NCI-H526 treated with DMSO at 0.1 percent for 48 hours (cell line): ENCODE results near the gene SETD5.
"Not testable (repeated sequence)": the region's sequence is repeated elsewhere in the genome, so short reads cannot be mapped to it uniquely, and the experiment has no call there.

Source experiments
- DNase-seq: peaks from one replicate; lab custom pipeline; 2025; lab: John Stamatoyannopoulos, UW

Gene SETD5

DNA sequence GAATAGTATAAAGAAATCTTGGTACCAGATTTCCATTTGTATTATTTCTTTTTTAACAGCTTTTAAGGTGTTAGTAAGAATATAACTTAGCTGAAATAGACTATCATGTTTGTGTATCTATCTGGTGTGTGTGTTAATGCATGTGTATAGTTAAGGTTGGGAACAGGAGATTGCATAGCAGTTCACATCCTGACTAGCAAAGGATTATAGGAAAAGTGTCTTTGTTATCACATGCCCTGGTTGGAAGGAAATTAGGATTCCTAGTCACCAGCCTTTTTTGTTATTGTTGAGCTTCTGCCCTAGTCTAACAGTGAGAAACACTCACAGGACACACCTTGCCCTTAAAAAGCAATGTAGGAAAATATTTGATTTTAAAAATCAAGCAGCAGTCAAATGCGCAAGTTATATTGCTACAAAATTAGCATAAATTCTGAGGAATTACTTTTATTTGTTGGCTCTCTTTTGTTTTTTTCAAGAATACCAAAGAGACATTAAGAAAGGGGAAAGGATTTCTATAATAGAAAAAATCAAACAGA is 58.2 kb downstream of the SETD5 start:
- no peak for DNase-seq

DNA sequence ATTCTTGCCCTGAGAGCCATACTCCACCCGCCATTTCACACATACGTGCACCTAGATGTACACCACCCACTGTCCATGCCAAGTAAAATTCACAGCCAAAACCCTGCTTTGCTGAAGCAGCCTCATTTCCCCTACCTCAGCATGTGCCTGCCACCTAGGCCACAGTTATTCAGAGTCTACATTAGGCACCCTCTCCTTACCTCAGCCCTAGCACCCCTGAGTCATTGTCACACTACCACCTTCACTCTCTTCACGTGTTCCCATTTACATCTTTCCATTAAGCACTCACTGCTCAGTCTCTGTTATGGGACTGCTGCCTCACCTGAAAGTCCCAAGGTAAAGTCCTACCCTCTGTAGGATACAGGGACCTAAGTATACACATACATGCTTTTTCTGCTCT is 70.0 kb downstream of the SETD5 start:
- no peak for DNase-seq

DNA sequence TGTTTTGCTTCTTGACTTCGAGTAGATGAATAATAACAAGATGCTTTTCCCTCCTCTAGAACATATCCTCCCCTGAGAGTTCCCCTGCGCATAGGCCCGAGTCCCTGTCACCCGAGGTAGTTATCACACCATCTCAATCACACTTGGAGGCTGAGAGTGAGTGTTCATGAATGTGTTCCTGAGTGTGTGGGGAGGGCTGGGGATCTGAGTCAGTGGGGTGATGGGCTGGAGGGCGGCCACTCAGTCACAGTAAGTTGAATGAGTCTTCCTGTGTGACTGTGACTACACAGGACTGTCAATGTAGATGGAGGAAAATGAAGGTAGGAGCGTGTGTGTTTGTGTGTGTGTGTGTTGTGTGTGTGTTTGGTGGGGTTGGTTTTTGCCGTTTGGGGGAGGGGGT is 71.0 kb downstream of the SETD5 start:
- no peak for DNase-seq

DNA sequence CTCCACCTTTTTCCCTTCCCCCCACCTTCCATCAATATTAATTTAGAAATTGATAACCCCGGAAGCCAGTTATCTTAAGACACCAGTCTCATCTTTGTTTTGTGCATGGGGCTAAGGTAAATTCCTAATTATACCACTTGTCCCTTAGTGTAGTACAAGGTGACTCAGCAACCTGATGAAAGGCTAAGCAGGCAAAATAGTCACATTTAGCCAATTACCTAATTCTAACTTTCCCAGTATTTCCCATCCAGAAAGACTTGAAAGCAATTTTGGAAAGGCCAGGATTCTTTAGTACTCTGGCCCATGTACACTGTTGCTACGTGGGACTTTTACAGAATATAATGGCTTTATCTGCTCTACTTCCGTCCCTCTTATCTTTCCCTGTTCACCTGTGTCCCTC is 72.6 kb downstream of the SETD5 start:
- DNase-seq, result no peak

DNA sequence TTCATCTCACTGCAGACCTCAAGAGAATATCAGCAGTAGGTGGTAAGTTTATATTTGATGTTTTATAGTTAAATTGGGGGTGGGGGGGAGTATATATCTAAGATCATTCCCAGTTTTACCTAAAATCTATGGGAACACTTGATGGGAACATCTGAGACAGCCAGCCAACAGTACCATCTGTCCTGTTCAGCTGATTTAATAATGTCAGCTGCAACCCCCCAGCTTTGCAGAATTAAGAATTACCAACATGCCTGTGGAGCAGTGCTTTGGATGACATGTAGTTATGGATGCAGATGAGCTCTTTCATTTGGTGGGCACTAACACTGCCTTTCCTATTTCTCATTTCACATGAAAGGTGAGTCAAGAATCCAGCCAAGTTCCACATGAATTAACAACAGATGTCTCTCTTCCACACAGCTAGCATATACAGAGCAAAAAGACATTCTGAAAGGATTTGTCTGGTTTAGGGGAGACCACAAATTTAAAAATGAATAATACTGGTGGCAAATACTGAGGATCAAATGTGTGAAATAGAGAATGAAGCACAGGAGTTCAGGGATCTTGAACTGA is 76.2 kb downstream of the SETD5 start:
- no peak for DNase-seq

DNA sequence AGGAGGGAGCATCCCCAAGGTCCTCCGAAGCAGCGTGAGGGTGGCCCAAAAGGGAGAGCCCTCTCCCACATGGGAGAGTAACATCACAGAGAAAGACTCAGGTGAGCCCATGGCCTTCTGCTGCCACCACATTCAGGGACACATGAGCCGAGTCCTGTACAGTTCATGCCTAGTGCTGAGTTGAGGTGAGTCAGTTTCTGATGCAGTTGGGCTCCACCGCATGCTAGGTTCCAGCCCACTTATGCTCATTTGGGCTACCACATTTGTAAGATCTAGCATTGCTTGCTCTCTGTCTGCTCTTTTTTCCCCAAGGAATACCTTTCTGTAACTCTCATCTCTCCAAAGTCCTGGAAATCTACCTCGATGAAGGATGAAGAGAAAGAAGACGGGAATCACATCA is 77.1 kb downstream of the SETD5 start:
- no peak for DNase-seq

DNA sequence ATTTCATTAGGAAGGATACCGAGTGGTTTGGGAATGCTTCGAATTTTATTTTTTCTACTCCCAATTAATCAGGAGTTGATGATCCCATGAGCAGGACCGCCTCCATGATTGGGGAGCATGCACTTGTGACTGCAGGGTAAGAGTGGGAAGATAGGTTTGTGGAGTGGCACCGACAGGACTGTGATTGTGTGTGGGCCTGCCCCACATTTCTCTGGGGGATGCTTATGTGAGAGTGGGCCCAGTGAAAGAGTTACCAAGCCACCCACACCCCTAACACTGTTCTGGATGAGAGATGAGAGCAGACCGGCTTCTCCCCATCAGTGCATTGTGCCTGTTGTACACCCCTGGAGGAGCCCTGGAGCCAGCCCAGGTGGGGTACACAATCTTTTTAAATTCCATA is 79.5 kb downstream of the SETD5 start:
- DNase-seq, result no peak

DNA sequence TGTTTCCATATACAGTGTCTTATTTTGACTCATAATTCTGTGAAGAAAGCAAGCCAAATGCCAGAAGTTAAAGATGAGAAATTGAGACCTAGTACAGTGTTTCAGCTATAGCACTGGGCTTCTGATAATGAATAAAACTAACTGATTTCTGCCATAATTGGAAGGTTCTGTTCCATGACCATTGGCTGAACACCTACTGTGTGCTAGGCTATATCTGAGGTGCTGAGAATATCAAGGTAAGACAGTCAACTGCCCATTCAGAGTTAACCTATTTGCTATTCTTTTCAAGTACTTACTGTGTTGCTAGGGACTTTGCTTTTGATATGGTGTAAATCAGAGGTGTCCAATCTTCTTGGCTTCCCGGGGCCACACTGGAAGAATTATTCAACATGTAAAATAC is 82.8 kb downstream of the SETD5 start:
- DNase-seq, result no peak

DNA sequence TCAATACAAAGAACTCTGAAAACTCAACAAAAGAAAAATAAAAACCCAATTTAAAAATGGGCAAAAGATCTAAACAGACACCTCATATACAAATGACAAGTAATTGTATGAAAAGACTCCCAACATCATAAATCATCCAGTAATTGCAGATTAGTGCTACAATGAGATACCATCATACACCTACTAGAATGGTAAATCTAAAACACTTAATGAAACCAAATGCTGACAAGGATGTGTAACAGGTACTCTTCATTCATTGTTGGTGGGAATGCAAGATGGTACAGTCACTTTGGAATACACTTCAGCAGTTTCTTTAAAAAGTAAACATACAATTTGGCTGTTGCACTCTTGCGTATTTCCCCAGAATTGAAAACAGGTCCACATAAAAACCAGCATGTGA is 87.8 kb downstream of the SETD5 start:
- no peak for DNase-seq

DNA sequence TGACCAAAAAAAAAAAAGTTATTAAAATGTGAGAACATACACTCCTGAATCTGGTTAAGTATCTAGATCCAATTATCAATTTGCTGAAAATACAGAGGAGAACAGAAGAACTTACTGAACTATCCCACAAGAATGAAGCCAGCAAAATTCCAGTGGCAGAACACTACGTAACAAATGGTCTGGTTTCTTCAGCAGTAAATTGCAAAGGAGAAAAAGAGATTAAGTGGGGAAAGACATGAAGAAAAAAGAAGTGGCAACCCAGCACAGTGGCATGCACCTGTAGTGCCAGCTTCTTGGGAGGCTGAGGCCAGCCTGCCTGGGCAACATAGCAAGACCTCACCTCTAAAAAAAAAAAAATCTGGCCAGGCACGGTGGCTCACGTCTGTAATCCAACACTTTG is 94.1 kb downstream of the SETD5 start:
- DNase-seq, result no peak

DNA sequence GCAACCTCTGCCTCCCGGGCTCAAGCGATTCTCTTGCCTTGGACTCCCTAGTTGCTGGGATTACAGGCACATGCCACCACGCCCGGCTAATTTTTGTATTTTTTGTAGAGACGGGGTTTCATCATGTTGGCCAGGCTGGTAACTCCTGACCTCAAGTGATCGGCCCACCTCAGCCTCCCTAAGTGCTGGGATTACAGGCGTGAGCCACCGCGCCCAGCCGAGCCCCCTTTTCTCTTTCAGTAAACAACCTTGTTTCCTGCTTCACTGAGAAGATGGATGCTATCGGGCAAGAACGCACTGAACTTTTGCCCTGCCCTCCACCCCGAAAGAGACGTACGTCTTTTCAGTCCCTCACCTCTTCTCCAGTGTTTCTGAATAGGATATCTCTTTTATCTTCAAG is 96.6 kb downstream of the SETD5 start:
- DNase-seq, result not testable (repeated sequence)

DNA sequence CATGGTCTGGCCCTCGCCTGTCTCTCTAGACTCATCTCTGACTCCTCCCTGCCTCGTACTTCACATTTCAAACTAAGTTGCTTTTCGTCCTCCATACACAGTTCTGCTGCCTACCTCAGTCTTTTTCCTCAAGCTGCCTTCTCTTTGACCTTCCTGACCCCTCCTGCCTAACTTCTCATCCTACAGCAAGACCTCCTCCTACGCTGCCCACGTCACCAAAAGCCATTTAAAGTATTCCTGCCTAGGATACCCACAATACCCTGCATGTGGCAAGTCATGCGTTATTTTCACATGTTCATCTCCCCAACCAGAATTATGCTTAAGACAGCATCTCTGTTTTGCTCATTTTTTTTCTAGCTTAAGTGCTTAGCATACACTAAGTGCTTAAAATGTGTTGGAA is 99.5 kb downstream of the SETD5 start:
- no peak for DNase-seq

DNA sequence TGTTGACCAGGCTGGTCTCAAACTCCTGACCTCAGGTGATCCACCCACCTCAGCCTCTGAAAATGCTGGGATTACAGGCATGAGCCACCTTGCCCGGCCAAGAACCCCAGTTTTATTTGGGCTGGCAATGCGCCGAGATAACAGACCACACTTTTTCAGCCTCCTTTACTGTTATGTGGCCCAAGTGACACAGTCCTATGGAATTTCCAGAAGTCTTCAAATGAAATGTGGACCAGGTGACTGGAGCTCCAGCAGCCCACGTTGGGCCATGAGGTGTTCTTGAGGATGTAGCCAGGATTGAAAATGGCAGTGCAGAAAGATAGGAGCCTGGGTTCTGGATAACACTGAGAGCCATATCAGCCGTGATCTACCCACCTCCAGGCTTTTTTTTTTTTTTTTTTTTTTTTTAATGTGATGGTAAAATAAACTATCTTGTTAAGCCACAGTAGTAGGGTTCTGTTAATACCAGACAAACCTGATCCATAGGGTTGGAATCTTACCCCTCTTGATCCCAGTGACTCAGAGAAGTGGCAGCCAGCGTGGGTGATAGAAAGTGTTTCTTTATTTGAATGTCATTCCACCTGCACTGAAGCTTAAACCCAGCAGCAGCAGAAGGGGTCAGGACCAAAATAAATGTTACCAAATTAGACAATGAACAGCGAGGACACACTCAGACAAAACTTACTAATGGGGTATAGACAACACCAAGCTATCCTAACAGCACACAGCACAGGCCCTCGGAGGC is 100.6 kb downstream of the SETD5 start:
- no peak for DNase-seq

DNA sequence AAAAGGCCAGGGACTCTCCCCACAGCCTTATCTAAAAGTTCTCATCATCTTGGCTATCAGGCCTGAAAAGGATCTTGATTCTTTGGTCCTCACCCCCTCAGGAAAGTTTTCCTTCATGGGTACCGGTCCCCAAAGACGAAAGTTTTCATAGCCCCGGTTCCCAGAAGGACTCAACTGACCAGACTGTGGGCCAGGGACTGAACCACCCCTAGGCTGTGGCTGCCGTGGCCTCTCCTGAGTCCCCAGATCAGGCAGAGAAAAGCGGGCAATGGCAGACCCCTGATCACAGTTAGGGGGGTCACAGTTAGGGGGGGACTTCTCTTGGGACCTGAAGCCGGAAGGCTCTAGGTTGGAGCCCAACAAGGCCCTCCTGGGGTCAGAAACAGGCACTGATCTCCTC is 101.4 kb downstream of the SETD5 start:
- no peak for DNase-seq

DNA sequence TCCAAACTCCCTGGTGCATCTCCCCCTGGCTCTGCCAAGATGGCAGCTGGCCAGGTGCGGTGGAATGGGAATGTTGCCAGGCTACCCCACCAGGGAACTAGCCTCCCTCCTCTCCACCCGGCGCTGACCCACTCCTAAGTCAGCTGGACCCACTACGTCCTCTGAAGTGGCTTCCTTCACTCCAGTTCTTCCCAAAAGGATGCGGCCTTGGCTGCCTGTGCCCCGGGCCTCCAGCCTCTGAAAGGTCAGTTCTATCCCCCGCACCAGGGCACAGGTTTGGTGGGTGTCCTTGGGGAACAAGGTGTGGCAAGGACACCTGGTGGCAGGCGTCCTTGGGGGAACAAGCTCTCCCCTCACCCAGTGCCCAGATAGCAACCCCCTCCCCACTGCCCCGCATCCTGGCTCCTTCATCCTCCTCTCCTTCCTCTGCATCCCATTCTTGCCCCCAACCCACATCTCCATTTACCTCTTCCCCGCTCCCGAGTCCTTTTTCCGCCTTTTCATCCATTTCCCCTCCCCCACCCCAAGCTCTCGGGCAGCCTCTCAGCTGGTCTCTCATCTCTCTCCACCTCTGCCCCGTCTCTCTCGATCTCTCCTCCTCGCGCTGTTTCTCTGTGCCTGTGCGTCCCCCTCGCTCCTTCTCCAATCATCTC is 102.2 kb downstream of the SETD5 start:
- DNase-seq, result no peak

DNA sequence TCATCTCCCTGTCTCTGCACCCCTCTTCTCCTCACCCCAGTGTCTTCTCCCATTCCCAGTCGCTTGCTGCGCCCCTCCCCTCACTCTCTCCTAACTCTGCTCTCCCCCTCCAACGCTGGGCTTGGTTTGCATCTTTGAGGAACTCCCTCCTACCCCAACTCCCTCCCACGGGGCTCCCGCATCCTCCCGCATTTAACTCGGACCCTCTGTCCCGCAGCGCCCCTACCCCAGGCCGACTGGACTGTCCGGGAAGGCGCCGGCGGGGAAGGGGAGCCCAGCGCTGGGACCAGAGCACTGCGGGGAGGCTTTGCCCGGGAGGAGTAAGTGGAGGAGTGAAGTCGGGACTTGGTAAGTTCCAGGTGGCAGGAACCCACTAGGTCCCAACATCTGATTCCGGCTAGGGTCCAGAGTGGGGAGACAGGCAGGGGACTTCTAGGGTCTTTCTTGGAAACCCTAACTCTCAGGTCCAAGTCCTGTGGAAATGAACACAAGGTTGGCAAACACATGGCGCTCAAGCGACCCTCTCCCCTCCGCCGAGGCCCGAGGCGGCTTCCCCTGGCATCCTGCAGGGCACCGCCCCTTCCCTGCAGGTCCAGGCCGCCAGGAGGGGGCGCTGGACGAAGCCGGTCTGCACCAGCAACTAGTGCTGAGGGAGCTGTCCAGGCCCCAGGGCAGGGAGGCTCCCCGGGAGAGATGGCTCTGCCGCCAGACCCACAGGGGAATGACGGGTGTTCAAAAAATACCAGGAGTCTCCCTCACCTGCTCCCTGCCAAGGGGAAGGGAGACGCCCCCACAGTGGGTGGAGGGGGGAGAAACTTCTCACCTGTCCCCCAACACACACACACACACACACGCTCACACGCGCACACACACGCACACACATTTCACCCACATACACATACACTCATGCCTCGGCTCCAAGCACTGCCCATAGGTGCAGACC is 103.0 kb downstream of the SETD5 start:
- DNase-seq, result peak; percentile 16

DNA sequence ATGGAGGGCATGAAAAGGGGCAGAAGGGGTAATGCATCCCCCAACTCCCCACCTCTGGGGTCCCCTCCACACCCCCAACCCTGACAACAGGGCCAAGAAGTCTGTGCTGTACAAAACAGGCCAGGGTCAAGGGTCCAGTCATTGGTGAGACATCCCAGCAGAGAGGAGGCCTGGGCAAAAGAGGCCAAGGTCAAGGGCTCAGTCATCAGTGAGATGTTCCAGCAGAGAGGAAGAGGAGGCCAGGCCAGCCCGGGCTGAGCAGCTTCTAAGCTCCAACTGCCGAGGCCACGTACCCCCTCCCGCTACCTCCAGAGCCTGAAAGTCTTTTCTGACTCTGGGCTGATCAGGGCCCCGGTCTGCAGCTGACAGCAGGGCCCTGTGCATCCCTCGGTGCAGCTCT is 103.8 kb downstream of the SETD5 start:
- no peak for DNase-seq

DNA sequence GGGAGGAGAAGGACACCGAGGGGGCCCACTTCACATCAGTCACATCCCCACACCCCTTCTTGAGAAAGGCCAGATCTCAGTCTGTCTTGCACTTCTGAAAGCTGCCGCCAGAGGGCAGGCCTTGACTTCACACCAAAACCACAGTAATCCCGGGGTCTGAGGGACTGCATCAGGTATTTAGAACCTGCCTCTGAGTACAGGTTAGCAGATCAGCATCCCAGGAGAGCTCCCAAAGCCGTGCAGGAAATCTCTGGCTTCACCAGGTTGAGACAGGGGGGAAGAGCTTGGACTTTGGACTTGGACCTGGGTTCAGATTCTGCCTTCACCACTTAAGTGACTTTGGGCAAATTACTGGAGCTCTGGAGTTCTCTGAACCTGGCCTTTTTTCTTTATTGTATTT is 105.9 kb downstream of the SETD5 start:
- peak; percentile 41 for DNase-seq

DNA sequence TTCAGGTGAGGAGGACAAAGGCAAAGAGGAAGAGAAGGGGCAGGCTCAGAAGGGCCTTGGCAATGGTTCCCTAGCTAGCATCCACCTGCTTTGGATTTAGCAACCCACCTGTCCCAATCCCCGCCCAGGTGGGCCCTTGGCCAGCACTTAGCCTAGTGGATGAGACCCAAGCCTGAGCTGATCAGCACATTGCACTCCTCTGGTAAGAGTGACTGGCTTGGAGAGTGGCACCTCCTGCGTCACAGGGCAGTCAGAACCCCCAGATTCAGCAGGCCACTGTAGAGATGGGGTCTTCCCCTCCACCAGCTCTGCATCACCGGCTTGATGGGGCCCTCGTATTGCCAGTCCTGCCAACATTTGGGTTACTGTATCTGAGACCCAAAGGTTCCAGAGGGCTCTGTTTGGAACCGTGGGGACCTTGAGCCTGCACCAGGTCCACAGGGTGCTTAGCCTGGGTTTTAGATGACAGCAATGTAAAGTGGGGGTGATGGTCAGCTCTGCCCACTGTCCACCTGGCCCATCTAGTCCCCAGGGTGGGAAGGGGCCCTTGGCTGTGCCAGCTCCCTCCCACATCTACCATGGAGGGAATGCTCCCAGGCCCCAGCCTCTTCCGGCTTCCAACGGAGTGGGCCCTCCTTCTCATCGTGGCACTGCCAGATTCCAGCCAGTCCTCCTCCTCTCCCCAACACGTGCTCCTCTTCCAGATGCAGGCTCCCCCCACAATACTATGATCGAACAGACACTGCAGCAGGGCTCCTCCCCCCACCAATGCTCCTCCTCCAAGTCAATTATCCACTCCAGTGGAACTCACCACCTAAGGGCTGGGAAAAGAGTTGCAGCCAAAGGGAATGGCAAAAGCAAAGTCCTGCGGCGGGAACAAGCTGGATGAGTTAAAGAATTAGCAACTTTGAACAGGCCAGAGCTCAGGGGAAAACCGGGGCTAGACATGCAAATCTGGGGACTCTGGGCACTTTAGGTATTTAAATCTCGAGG is 110.5 kb downstream of the SETD5 start:
- no peak for DNase-seq

DNA sequence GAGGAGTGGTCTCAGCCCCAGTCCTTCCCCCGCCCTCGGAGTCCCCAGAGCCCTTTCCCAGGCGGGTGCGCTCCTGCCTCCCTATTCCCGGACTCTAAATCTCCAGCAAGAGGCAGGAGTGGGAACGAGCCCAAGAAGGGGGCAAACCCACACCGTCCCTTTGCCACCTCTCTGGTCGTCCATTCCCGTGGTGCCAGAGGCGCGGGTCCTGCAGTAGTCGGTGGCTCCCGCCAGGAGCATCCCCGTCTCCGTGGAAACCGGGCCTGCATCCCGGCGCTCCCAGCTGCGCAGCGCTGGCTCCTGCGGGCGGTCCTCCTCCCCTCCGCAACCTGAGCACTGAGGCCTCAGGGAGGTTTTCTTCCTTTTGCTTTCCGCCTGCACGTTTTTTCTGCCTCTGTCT is 111.4 kb downstream of the SETD5 start:
- no peak for DNase-seq

DNA sequence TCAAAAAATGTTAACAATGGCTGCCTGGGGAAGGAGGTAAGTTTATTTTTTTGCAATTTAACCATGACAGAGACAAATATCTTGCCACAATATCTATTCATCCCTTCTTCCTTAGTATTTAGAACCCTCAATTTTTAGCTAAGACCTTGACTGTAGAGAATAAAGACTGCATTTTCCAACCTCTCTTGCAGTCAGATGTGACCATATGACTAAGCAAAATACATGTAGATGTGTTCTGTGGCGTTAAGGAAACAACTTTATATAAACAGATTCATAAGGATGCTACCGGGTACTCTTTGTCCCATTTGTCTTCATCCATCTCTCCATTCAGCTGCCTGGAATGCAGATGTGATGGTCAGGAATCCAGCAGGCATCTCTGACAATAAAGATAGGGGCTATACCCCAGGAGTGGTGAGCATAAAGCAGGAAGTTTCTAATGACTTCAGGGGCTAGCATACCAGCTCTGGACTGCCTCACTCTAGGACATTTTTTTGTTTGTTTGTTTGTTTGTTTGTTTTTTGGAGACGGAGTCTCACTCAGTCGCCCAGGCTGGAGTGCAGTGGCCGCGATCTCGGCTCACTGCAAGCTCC is 115.1 kb downstream of the SETD5 start:
- no peak for DNase-seq
